ENCODE data around the gene MYL3. TPM values are rescaled to one million over a fixed set of nuclear protein-coding genes. Genes with fewer than 3 reads are reported as not detected.

Gene MYL3
- total and polyA plus RNA-seq, 9 donors, result 0.63 to 10.8 (median 4.2) TPM

DNA sequence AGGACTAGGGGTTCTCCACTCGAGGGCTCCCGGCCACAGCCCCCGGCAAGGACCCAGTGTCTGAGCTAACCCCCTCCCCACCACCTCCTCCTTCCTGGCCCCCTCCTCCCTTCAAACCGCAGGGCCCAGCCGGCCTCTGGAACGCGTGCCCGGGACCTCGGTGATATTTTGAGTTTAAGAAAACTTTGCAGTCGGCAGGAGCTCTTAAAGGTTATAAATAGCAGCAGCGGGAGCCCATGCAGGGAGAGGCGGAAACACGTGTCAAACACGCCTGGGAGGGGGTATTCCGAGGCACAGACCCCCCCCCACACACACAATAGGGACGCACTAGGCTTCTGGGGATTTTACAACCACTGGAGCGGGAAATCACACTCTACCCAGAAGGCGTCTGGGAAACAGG is 11.2 kb upstream of the MYL3 start:
- H3K27me3 ChIP-seq, result no peaks in the 10 kb centered on the region
- no peaks in the 10 kb centered on the region for H3K9me3 ChIP-seq
- no peak overlapping the region for H3K4me3 ChIP-seq
- peaks cover 29% of the 10 kb centered on the region for H3K4me1 ChIP-seq (ENCODE audit: insufficient read depth)
- 6 to 11% (median 11%) methylated on average over 15 to 18 of the region's 18 CpGs for WGBS, 3 donors
- no peaks in the 10 kb centered on the region for H3K36me3 ChIP-seq
- intact Hi-C loops (cut with DNase I), result no loop called here
- peak in 4 of 5 donors; percentile 61 to 69 (median 66) for DNase-seq
- H3K27ac ChIP-seq, result peak overlapping the region in 1 of 2 donors; percentile 35
- TF ChIP-seq POLR2A (IDR thresholded peaks at IDR 0.05) (no peak), EP300 (IDR thresholded peaks at IDR 0.05) (no peak)
- TF ChIP-seq, protein P1, sequence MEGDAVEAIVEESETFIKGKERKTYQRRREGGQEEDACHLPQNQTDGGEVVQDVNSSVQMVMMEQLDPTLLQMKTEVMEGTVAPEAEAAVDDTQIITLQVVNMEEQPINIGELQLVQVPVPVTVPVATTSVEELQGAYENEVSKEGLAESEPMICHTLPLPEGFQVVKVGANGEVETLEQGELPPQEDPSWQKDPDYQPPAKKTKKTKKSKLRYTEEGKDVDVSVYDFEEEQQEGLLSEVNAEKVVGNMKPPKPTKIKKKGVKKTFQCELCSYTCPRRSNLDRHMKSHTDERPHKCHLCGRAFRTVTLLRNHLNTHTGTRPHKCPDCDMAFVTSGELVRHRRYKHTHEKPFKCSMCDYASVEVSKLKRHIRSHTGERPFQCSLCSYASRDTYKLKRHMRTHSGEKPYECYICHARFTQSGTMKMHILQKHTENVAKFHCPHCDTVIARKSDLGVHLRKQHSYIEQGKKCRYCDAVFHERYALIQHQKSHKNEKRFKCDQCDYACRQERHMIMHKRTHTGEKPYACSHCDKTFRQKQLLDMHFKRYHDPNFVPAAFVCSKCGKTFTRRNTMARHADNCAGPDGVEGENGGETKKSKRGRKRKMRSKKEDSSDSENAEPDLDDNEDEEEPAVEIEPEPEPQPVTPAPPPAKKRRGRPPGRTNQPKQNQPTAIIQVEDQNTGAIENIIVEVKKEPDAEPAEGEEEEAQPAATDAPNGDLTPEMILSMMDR (IDR thresholded peaks at IDR 0.05), result no peak

DNA sequence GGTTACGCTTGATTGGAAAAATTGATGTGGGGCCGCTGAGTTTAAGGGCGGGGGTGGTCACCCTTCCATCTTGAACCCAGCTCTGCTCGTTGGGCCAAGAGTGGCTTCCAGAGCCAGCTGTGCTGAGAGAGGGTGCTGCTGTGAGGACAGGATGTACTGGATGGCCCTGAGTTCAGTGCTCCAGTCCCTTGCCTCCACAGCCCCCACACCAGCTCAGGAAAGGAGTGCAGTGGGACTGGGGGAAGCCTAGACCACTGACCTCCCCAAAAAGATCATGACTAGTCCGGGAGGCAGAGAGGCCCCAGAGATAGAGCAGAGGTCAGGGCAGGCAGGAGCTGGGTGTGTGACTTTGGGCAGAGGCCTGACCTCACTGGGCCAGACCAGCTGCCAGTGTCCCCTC is 10.3 kb upstream of the MYL3 start:
- no peak for DNase-seq
- Histone ChIP-seq H3K36me3 (no peaks in the 10 kb centered on the region), H3K27ac (no peak overlapping the region), H3K9me3 (no peaks in the 10 kb centered on the region), H3K4me1 (ENCODE audit: insufficient read depth) (peaks cover 33% of the 10 kb centered on the region), H3K4me3 (no peak overlapping the region), H3K27me3 (no peaks in the 10 kb centered on the region)
- 58 to 72% (median 63%) methylated on average over 5 of the region's 5 CpGs for WGBS, 3 donors
- intact Hi-C loops (cut with DNase I), result no loop called here
- no peak for TF ChIP-seq POLR2A (IDR thresholded peaks at IDR 0.05)
- TF ChIP-seq, protein P1 (IDR thresholded peaks at IDR 0.05), result no peak
- TF ChIP-seq EP300 (IDR thresholded peaks at IDR 0.05), result no peak

DNA sequence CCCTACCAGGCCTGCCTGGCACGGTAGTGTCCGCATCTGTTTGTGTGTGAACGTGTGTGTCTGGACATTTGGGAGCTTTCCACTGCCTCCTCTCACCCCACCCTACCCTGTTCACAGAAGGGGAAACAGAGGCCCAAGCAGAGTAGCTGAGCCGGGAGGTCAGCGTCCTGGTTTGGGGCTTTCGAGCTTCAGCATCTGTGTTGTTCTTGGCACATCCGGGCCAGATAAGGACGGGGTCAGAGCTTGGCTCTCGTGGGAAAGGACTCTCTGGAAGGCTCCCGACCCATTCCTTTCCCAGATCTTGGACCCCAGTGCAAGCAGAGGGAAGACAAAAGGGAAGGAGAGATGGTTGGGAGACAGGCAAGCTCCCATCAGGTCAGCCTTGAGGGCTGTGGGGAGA is 8.0 kb upstream of the MYL3 start:
- no peaks in the 10 kb centered on the region for H3K27me3 ChIP-seq
- no peaks in the 10 kb centered on the region for H3K36me3 ChIP-seq
- no peak overlapping the region for H3K27ac ChIP-seq
- H3K4me3 ChIP-seq, result no peak overlapping the region
- DNase-seq, result no peak
- peaks cover 48% of the 10 kb centered on the region for H3K4me1 ChIP-seq (ENCODE audit: insufficient read depth)
- 10 to 19% (median 13%) methylated on average over 10 of the region's 10 CpGs for WGBS, 3 donors
- intact Hi-C loops (cut with DNase I), result no loop called here
- no peaks in the 10 kb centered on the region for H3K9me3 ChIP-seq
- TF ChIP-seq, protein P1 (IDR thresholded peaks at IDR 0.05), result no peak
- TF ChIP-seq POLR2A (IDR thresholded peaks at IDR 0.05) (no peak), EP300 (IDR thresholded peaks at IDR 0.05) (no peak)

DNA sequence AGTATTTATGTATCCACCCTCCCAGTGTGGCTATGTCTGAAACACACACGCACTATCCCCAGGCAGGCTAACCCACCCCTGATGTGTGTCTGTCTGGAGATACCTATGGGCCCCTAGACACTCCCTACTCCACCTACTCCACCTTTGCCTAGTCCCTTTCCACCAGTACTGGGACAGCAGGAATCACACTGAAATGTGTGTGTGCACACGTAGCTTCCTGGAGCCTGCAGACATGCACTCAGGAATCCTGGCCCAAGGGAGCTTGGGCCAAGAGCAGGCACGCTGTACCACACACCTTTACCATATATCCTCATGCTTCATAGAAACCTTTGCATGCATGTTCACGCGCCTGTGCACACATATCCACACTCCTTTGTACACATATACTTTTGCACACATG is 7.4 kb upstream of the MYL3 start:
- Histone ChIP-seq H3K27ac (no peak overlapping the region), H3K27me3 (no peaks in the 10 kb centered on the region), H3K4me1 (ENCODE audit: insufficient read depth) (peaks cover 48% of the 10 kb centered on the region), H3K36me3 (no peaks in the 10 kb centered on the region), H3K4me3 (no peak overlapping the region), H3K9me3 (no peaks in the 10 kb centered on the region)
- WGBS, 3 donors, result 89 to 91% (median 91%) methylated on average over 5 of the region's 5 CpGs
- no peak for DNase-seq
- TF ChIP-seq, protein P1 (IDR thresholded peaks at IDR 0.05), result no peak
- TF ChIP-seq POLR2A (IDR thresholded peaks at IDR 0.05) (no peak), EP300 (IDR thresholded peaks at IDR 0.05) (no peak)
- intact Hi-C loops (cut with DNase I), result no loop called here
